ENCODE results near the gene AKR1D1.

The AKR1D1 gene

DNA sequence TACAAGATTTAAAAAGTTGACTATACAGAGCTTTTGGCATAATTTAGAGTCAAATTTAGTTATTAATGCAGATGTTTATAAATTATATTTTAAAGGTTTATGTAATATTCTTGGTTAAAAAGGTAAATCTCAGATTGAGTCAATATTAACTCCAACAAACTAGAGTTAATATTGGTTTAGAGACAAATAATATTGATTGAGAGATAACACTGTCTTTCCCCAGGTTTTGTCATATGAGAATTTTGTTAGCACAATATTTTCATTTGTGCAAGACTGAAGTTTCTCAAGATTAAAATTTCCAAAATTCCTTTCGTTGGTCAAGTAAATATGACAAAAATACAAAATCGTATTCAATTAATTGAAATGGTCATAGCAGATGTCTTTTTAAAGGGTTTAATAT lies 12.9 kb upstream of the AKR1D1 start:
- H3K4me3 ChIP-seq (replicated peaks in 1 of 2; ENCODE audit: low read depth in 2 of 2, low read length in 2 of 2) = no peak overlapping the region
- TF ChIP-seq, protein P1, sequence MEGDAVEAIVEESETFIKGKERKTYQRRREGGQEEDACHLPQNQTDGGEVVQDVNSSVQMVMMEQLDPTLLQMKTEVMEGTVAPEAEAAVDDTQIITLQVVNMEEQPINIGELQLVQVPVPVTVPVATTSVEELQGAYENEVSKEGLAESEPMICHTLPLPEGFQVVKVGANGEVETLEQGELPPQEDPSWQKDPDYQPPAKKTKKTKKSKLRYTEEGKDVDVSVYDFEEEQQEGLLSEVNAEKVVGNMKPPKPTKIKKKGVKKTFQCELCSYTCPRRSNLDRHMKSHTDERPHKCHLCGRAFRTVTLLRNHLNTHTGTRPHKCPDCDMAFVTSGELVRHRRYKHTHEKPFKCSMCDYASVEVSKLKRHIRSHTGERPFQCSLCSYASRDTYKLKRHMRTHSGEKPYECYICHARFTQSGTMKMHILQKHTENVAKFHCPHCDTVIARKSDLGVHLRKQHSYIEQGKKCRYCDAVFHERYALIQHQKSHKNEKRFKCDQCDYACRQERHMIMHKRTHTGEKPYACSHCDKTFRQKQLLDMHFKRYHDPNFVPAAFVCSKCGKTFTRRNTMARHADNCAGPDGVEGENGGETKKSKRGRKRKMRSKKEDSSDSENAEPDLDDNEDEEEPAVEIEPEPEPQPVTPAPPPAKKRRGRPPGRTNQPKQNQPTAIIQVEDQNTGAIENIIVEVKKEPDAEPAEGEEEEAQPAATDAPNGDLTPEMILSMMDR (IDR thresholded peaks at IDR 0.05; ENCODE audit: low read depth, low read length) = no peak
- DNase-seq (ENCODE audit: low read depth in 2 of 2) = no peak

DNA sequence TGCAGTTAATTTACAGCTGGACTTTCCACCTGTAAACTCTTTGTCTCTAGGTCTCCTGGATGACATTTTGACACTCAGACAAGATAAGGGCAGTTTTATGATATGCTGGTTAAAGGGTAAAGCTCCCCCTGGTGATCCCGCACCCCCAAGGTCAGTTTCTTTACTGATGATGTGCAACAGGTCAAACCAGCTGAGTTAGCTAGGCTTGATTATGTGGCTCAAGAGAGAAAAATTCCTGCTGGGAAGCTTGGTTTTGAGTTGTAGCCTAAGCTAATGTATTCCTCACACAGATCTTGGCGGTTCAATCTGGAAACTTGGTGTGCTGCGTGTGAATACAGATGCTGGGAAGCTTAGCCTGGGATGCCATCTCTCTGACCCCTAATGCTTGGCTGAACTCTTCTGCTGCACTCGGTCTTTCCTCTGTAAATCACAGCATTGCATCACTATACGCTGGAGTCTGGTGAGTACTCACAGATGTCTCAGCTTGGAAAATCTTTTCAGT lies 11.4 kb upstream of the AKR1D1 start:
- TF ChIP-seq, protein P1 (IDR thresholded peaks at IDR 0.05; ENCODE audit: low read depth, low read length) = no peak
- H3K4me3 ChIP-seq (replicated peaks in 1 of 2; ENCODE audit: low read depth in 2 of 2, low read length in 2 of 2) = no peak overlapping the region
- peak; percentile 50 to 59 for DNase-seq (ENCODE audit: low read depth in 2 of 2)

DNA sequence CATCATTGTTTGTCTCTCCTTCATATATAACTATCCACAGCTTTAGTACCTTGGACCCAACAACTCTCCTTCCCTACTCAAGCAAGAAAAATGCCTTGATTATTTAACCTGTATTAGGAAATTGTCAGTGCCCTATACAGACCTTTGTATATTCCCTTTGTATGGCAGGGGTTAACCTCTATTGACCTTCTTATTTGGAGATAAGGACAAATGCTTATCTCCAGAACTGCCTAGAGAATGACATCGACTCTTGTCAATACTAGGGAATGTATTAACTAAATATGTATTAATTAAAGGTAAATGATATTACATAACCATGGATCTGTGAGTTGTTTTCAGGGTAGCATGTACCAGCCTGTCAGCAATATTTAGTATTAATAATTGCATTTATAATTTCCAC lies 10.4 kb upstream of the AKR1D1 start:
- TF ChIP-seq, protein P1 (IDR thresholded peaks at IDR 0.05; ENCODE audit: low read depth, low read length) = no peak
- no peak overlapping the region for H3K4me3 ChIP-seq (replicated peaks in 1 of 2; ENCODE audit: low read depth in 2 of 2, low read length in 2 of 2)
- no peak for DNase-seq (ENCODE audit: low read depth in 2 of 2)

DNA sequence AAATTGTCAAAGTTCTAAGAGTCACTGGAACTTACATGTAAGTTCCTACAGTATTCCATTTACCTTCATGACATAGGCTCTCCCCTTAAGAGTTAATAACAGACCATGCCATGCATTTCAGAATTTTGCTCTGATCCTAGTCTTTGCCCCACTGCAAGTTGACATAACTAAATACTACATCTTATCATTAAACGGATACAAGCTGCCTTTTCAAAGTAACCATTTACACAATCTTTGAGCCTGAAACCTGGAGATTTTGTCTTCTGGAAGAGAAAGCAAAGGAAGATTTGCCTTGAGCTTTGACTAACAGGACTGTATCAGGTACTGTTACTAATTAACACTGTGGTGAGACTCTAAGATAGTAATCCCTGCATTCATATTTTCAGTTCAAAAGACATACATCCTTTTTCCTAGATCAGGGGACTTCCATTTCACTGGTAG lies 9.3 kb upstream of the AKR1D1 start:
- TF ChIP-seq, protein P1 (IDR thresholded peaks at IDR 0.05; ENCODE audit: low read depth, low read length) = no peak

DNA sequence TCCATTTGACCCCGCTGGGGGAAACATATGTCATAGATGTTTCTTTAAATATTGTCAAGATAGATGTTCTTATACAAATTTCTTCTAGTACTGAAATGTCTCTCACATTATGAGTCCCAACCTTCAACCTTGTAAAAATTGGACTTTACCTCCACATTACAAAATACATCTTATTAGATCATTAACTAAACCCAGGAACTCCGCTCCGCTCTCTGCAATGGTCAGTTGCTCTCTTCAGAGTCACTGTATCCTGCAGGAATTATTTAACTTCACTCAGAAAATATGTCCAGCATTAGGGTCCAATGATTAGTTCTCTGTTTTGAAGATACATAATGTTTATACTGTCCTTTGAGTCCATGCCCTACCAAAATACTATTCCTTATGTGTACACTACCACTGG lies 8.5 kb upstream of the AKR1D1 start:
- no peak for DNase-seq (ENCODE audit: low read depth in 2 of 2)
- TF ChIP-seq, protein P1 (IDR thresholded peaks at IDR 0.05; ENCODE audit: low read depth, low read length) = no peak

More for the DNA sequence above, 9.3 kb upstream of the AKR1D1 start:
- DNase-seq (ENCODE audit: low read depth in 2 of 2) = no peak
- no peak overlapping the region for H3K4me3 ChIP-seq (replicated peaks in 1 of 2; ENCODE audit: low read depth in 2 of 2, low read length in 2 of 2)

DNA sequence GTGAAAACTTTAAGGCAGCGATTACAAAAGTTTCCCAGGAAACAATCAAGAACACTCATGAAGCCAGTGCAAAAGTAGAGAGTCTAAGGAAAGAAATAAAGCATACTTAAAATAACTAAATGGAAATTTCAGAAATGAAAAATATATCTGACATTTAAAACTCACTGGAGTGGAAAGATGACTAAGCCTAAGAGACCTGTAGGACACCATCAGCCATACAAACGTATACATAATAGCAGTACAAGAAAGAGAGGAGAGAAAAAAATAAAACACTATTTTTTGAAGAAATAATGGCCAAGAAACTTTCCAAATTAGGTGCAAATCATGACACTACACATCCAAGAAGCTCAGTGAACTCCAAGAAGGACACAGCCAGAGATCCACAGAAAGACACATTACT lies 5.4 kb upstream of the AKR1D1 start:
- no peak overlapping the region for H3K4me3 ChIP-seq (replicated peaks in 1 of 2; ENCODE audit: low read depth in 2 of 2, low read length in 2 of 2)
- no peak for DNase-seq (ENCODE audit: low read depth in 2 of 2)
- TF ChIP-seq, protein P1 (IDR thresholded peaks at IDR 0.05; ENCODE audit: low read depth, low read length) = no peak

More for the DNA sequence above, 8.5 kb upstream of the AKR1D1 start:
- H3K4me3 ChIP-seq (replicated peaks in 1 of 2; ENCODE audit: low read depth in 2 of 2, low read length in 2 of 2) = no peak overlapping the region

DNA sequence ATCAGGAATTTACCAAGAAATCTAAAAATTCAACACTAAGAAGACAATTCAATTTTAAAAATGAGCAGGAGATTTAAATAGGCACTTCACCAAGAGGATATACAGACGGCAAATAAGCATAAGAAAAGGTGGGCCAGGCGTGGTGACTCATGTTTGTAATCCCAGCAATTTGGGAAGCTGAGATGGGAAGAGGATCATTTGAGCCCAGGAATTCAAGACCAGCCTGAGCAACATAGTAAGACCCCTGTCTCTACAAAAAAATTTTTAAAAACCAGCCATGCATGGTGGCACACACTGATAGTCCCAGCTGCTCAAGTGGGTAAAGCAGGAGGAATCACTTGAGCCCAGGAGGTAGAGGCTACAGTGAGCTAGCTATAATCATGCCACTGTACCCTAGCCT lies 3.5 kb upstream of the AKR1D1 start:
- no peak for DNase-seq (ENCODE audit: low read depth in 2 of 2)
- TF ChIP-seq, protein P1 (IDR thresholded peaks at IDR 0.05; ENCODE audit: low read depth, low read length) = no peak
- H3K4me3 ChIP-seq (replicated peaks in 1 of 2; ENCODE audit: low read depth in 2 of 2, low read length in 2 of 2) = no peak overlapping the region

Measured in cardiac fibroblast (primary cell).